ENCODE measurements around the gene CPT2.
A peak's percentile ranks its signal among the peaks of the same experiment; 100 is the strongest.

DNA sequence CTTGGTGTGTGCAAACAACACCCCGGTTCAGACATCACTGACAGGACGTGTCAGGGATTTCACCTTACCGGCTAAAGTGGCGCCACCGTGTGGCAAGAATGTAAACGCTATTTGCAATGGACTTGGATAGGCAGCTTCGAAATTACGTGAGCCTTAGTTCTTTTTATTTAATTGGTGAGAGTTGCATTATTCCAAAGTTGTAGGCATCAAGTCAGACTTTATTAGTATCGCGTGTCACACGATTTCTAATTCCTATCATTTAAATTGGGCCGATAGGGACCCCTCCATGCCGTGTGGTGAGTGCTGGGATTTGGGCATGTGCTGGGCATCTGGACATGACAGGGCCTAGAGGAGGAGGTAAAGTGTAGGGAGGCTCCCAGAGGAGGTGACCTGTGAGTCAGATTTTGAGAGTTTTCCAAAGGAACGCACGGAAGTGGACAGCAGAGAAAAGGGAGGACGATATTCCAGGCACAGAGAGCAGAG lies 14.5 kb upstream of the CPT2 start:
- TF ChIP-seq, protein P1, sequence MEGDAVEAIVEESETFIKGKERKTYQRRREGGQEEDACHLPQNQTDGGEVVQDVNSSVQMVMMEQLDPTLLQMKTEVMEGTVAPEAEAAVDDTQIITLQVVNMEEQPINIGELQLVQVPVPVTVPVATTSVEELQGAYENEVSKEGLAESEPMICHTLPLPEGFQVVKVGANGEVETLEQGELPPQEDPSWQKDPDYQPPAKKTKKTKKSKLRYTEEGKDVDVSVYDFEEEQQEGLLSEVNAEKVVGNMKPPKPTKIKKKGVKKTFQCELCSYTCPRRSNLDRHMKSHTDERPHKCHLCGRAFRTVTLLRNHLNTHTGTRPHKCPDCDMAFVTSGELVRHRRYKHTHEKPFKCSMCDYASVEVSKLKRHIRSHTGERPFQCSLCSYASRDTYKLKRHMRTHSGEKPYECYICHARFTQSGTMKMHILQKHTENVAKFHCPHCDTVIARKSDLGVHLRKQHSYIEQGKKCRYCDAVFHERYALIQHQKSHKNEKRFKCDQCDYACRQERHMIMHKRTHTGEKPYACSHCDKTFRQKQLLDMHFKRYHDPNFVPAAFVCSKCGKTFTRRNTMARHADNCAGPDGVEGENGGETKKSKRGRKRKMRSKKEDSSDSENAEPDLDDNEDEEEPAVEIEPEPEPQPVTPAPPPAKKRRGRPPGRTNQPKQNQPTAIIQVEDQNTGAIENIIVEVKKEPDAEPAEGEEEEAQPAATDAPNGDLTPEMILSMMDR (IDR thresholded peaks at IDR 0.05) = peak; percentile 75 to 86 (median 80)
- TF ChIP-seq POLR2AphosphoS5 (IDR thresholded peaks at IDR 0.05) = no peak
- no peak for TF ChIP-seq EP300 (IDR thresholded peaks at IDR 0.05)
